Panc1 (cell line): ENCODE results near the gene MICALL2. TPM values are rescaled to one million over a fixed set of nuclear protein-coding genes. Genes with fewer than 3 reads are reported as not detected.

Source experiments
- ATAC-seq: fragments of 200-7000 bp; cut with Tn5 transposase; 2 replicates; pipeline ENCODE4 v1.9.1; 2020; ENCODE audit warnings: mild to moderate bottlenecking, moderate library complexity
- BruUV-seq: library from RNA; stranded (reverse); fragments of 400-500 nt; replicated peaks from 2 replicates; lab custom pipeline; 2021; lab: Mats Ljungman, UMichigan
- CTCF ChIA-PET: fragments of 300-600 bp; sonication (Branson Sonifier 250); formaldehyde crosslinking; loops from one replicate; lab custom pipeline; 2022; ENCODE audit warnings: antibody characterized with exemption; lab: Charles Lee
- POLR2A ChIA-PET: fragments of 300-600 bp; sonication (Branson Sonifier 250); formaldehyde crosslinking; loops from one replicate; lab custom pipeline; 2022; ENCODE audit warnings: antibody characterized with exemption; lab: Charles Lee
- DNase-seq: peaks from one replicate; pipeline ENCODE4 v3.0.0-alpha.2; 2010; ENCODE audit warnings: low read depth, low spot score
- H3K27ac ChIP-seq: 2 replicates; pipeline ENCODE4 v1.5.1; 2011; ENCODE audit warnings: mild to moderate bottlenecking, low read length, inconsistent platforms
- H3K27me3 ChIP-seq: fragments of 200-500 bp; sonication (Bioruptor generic); 2 replicates; pipeline ENCODE4 v1.6.0; 2014; ENCODE audit warnings: low read length, inconsistent platforms; ENCODE audit not compliant: control insufficient read depth, insufficient read depth
- H3K36me3 ChIP-seq: fragments of 200-500 bp; sonication (Bioruptor generic); 2 replicates; pipeline ENCODE4 v1.5.1; 2014; ENCODE audit warnings: inconsistent platforms, mild to moderate bottlenecking, low read length, moderate library complexity; ENCODE audit not compliant: control insufficient read depth, insufficient read depth
- H3K4me1 ChIP-seq: 2 replicates; pipeline ENCODE4 v1.5.1; 2011; ENCODE audit warnings: inconsistent platforms, mild to moderate bottlenecking, low read length, moderate library complexity; ENCODE audit not compliant: control insufficient read depth, insufficient read depth
- H3K4me3 ChIP-seq, 2 experiments: 2 replicates each; pipeline ENCODE4 v1.5.1; 2011 to 2012; ENCODE audit warnings: low read depth in 2 of 2, low read length in 2 of 2, mild to moderate bottlenecking in 2 of 2, inconsistent platforms in 1 of 2, moderate library complexity in 1 of 2
- H3K9me3 ChIP-seq: fragments of 200-500 bp; sonication (Bioruptor generic); 2 replicates; pipeline ENCODE4 v1.5.1; 2014; ENCODE audit warnings: low read depth, mild to moderate bottlenecking, inconsistent platforms, low read length, moderate library complexity; ENCODE audit not compliant: control insufficient read depth, insufficient read depth
- CTCF ChIP-seq: fragments of 450-650 bp; IDR thresholded peaks from 2 replicates; pipeline ENCODE4 v1.5.1; 2017; ENCODE audit warnings: mild to moderate bottlenecking
- POLR2AphosphoS5 ChIP-seq: IDR thresholded peaks from 2 replicates; pipeline ENCODE4 v1.6.1; 2012; ENCODE audit warnings: mild to moderate bottlenecking, low read depth, low read length, moderate library complexity
- REST ChIP-seq, 2 experiments: IDR thresholded peaks; 2 replicates each; pipeline ENCODE4 v1.6.1; 2011 to 2012; ENCODE audit warnings: low read depth in 2 of 2, control low read depth in 1 of 2, low read length in 1 of 2, mild to moderate bottlenecking in 1 of 2, moderate library complexity in 1 of 2; ENCODE audit not compliant: insufficient read depth in 1 of 2
- SIN3A ChIP-seq: IDR thresholded peaks from 2 replicates; pipeline ENCODE4 v1.6.1; 2012; ENCODE audit warnings: low read depth, mild to moderate bottlenecking, low read length, moderate library complexity, borderline replicate concordance; ENCODE audit not compliant: insufficient read depth
- TCF7L2 ChIP-seq: IDR thresholded peaks from 2 replicates; pipeline ENCODE4 v1.6.1; 2011; ENCODE audit warnings: mild to moderate bottlenecking, low read depth, low read length, inconsistent platforms
- in situ Hi-C: cut with HindIII; loops from 2 replicates; pipeline ENCODE4 v1.10.0; 2016; ENCODE audit warnings: low sequenced_read_pairs, low pct_unique_long_range_greater_than_20kb
- intact Hi-C: fragments of 100-400 bp; cut with micrococcal nuclease; formaldehyde crosslinking; loops from one replicate; pipeline ENCODE4 v1.10.0; 2022; ENCODE audit not compliant: unreplicated experiment
- total RNA-seq: library from RNA; stranded (reverse); gene quantifications from one replicate; pipeline ENCODE4 v1.2.1, GENCODE V29; 2021; ENCODE audit not compliant: unreplicated experiment

Gene MICALL2
- total RNA-seq, 1 experiment from 2014 or later = 144 TPM

GRCh38 chr7:1428941-1429501 is 30.2 kb downstream of the MICALL2 start:
- H3K36me3 ChIP-seq = no peaks in the 10 kb centered on the region
- in situ Hi-C loops (no loop called here), intact Hi-C loops (no loop called here)
- no peak overlapping the region for H3K4me3 ChIP-seq
- TF ChIP-seq POLR2AphosphoS5 (peak; percentile 6; the same call in 1 of the 2 replicates), SIN3A (no peak), TCF7L2 (no peak), CTCF (no peak), REST (IDR thresholded peaks at IDR 0.05; ENCODE audit: insufficient read depth in 1 of 2, low read depth in 2 of 2, low read length in 1 of 2) (no peak)
- ChIA-PET POLR2A (interaction anchor here (0.5 kb wide), 1 partner anchor 166 kb away, joined by 3 read pairs; no protein-coding TSS in a partner anchor), CTCF (interaction anchor here (0.6 kb wide), 1 partner anchor 96 kb away, joined by 3 read pairs; no protein-coding TSS in a partner anchor)
- H3K9me3 ChIP-seq = no peaks in the 10 kb centered on the region
- no peak for ATAC-seq
- DNase-seq = no peak
- no peaks in the 10 kb centered on the region for H3K27me3 ChIP-seq
- H3K27ac ChIP-seq = peak overlapping the region; percentile 49
- BruUV-seq = no TSS peak
- H3K4me1 ChIP-seq = peaks cover 24% of the 10 kb centered on the region

- ATAC-seq (no peak), DNase-seq (no peak)
- Histone ChIP-seq H3K4me1 (peaks cover 12% of the 10 kb centered on the region), H3K9me3 (no peaks in the 10 kb centered on the region), H3K4me3 (no peak overlapping the region), H3K27ac (no peak overlapping the region), H3K36me3 (no peaks in the 10 kb centered on the region), H3K27me3 (no peaks in the 10 kb centered on the region)
- ChIA-PET CTCF (no interaction called here), POLR2A (no interaction called here)
- no peak for TF ChIP-seq SIN3A
- TF ChIP-seq REST (IDR thresholded peaks at IDR 0.05; ENCODE audit: insufficient read depth in 1 of 2, low read depth in 2 of 2, low read length in 1 of 2) = no peak
- TF ChIP-seq POLR2AphosphoS5 = peak; percentile 35; the same call in 1 of the 2 replicates
- no peak for TF ChIP-seq TCF7L2
- no peak for TF ChIP-seq CTCF
- in situ Hi-C loops (no loop called here), intact Hi-C loops (no loop called here)
- BruUV-seq = no TSS peak
Measured at GRCh38 chr7:1427064-1427657, 32.1 kb downstream of the MICALL2 start.
